BJ (cell line): ENCODE results near the gene PROSER3. TPM values are rescaled to one million over a fixed set of nuclear protein-coding genes. Genes with fewer than 3 reads are reported as not detected.

ENCODE experiments used
- CTCF ChIA-PET: fragments of 350-600 bp; formaldehyde crosslinking; extraction: SDS; loops from one replicate; lab custom pipeline; 2021; ENCODE audit warnings: antibody characterized with exemption, inconsistent platforms; lab: Yijun Ruan, JAX
- POLR2A ChIA-PET: fragments of 300-600 bp; sonication (Branson Sonifier 250); formaldehyde crosslinking; extraction: SDS; loops from one replicate; lab custom pipeline; 2021; ENCODE audit warnings: antibody characterized with exemption; lab: Charles Lee
- DNase-seq: peaks from one replicate; pipeline ENCODE4 v3.0.0-alpha.2; 2011; ENCODE audit warnings: low read depth
- H3K27me3 ChIP-seq: 2 replicates; pipeline ENCODE4 v1.6.0; 2011; ENCODE audit warnings: low read length; ENCODE audit not compliant: control insufficient read depth, insufficient read depth
- H3K36me3 ChIP-seq: 2 replicates; pipeline ENCODE4 v1.5.1; 2011; ENCODE audit warnings: low read length; ENCODE audit not compliant: control insufficient read depth, insufficient read depth
- H3K4me3 ChIP-seq: 2 replicates; pipeline ENCODE4 v1.5.1; 2011; ENCODE audit warnings: low read depth, mild to moderate bottlenecking, control low read depth, low read length
- CTCF ChIP-seq: IDR thresholded peaks from 2 replicates; pipeline ENCODE4 v1.5.1; 2011; ENCODE audit warnings: low read depth, mild to moderate bottlenecking, control low read depth, inconsistent platforms, low read length, moderate library complexity; ENCODE audit not compliant: insufficient read depth
- polyA plus RNA-seq: library from polyadenylated mRNA; depleted of rRNA; stranded (reverse); fragments of >200 nt; gene quantifications from 2 replicates; pipeline ENCODE4 v1.2.3, GENCODE V29; 2011

Gene PROSER3
- polyA plus RNA-seq, 1 experiment = 9.4 TPM

GRCh38 chr19:35789978-35790944 lies 32.3 kb downstream of the PROSER3 start:
- CTCF ChIA-PET = interaction anchor here (0.6 to 1.1 kb wide), 3 partner anchors 11 to 129 kb away, joined by 3 to 4 read pairs (median 3); partner anchors contain the start of gene ARHGAP33
- TF ChIP-seq CTCF = no peak
- no peak for DNase-seq
- POLR2A ChIA-PET = no interaction called here
- Histone ChIP-seq H3K27me3 (no peaks in the 10 kb centered on the region; the same call in 1 of the 2 replicates), H3K4me3 (no peak overlapping the region), H3K36me3 (no peaks in the 10 kb centered on the region; the same call in 1 of the 2 replicates)

- Histone ChIP-seq H3K36me3 (no peaks in the 10 kb centered on the region; the same call in 1 of the 2 replicates), H3K4me3 (no peak overlapping the region), H3K27me3 (no peaks in the 10 kb centered on the region; the same call in 1 of the 2 replicates)
- no peak for DNase-seq
- TF ChIP-seq CTCF = peak; percentile 14; the same call in 1 of the 2 replicates
- CTCF ChIA-PET = interaction anchor here (0.6 to 1.0 kb wide), 2 partner anchors 9 to 10 kb away, joined by 3 read pairs; no protein-coding TSS in a partner anchor
- POLR2A ChIA-PET = no interaction called here
These were observed 33.2 kb downstream of the PROSER3 start for GRCh38 chr19:35790981-35791813.

GRCh38 chr19:35791814-35792279 lies 33.9 kb downstream of the PROSER3 start:
- no peak for DNase-seq
- Histone ChIP-seq H3K4me3 (no peak overlapping the region), H3K27me3 (peaks cover 3% of the 10 kb centered on the region; the same call in 1 of the 2 replicates), H3K36me3 (no peaks in the 10 kb centered on the region; the same call in 1 of the 2 replicates)
- CTCF ChIA-PET = no interaction called here
- POLR2A ChIA-PET = no interaction called here
- no peak for TF ChIP-seq CTCF

- Histone ChIP-seq H3K36me3 (no peaks in the 10 kb centered on the region), H3K27me3 (peaks cover 5% of the 10 kb centered on the region; the same call in 1 of the 2 replicates), H3K4me3 (no peak overlapping the region)
- CTCF ChIA-PET = no interaction called here
- POLR2A ChIA-PET = no interaction called here
- TF ChIP-seq CTCF = no peak
- no peak for DNase-seq
These were observed 34.3 kb downstream of the PROSER3 start for GRCh38 chr19:35792312-35792711.
